Measurements from ENCODE around the gene ZFP28.
A peak's percentile ranks its signal among the peaks of the same experiment; 100 is the strongest.

ZFP28 gene

GRCh38 chr19:56594783-56595547 lies 56.2 kb downstream of the ZFP28 start, which contains the start of gene ZNF71 (continued):
- TF ChIP-seq ZSCAN5A (tag by site-specific recombination; IDR thresholded peaks at IDR 0.05) (no peak), PBX3 (CRISPR knock-in tag; IDR thresholded peaks at IDR 0.05) (peak; percentile 95), ZNF449 (tag by site-specific recombination; IDR thresholded peaks at IDR 0.05) (peak; percentile 85; the same call in 1 of the 2 replicates), TRIM28 (IDR thresholded peaks at IDR 0.05; ENCODE audit: borderline replicate concordance, low read length) (no peak), REST (tag by site-specific recombination; IDR thresholded peaks at IDR 0.05) (0 out of 2 replicates have a peak, but pooled peaks have one; percentile 11), YY1 (tag by site-specific recombination; IDR thresholded peaks at IDR 0.05) (no peak; the same call in 1 of the 2 replicates), ZNF211 (tag by site-specific recombination; IDR thresholded peaks at IDR 0.05; ENCODE audit: low read depth) (no peak), ZNF140 (tag by site-specific recombination; IDR thresholded peaks at IDR 0.05) (no peak), ZNF692 (tag by site-specific recombination; IDR thresholded peaks at IDR 0.05) (0 out of 2 replicates have a peak, but pooled peaks have one; percentile 64), ZNF366 (tag by site-specific recombination; conservative IDR thresholded peaks at IDR 0.05) (peak; percentile 94), ZNF660 (tag by site-specific recombination; IDR thresholded peaks at IDR 0.05) (peak; percentile 71), TSHZ1 (tag by site-specific recombination; IDR thresholded peaks at IDR 0.05; ENCODE audit: borderline replicate concordance) (no peak; the same call in 1 of the 2 replicates), SP2 (tag by site-specific recombination; IDR thresholded peaks at IDR 0.05) (peak; percentile 63), ZFP69B (tag by site-specific recombination; IDR thresholded peaks at IDR 0.05) (peak; percentile 20; the same call in 1 of the 2 replicates), ZNF223 (tag by site-specific recombination; IDR thresholded peaks at IDR 0.05) (no peak), ZNF266 (tag by site-specific recombination; IDR thresholded peaks at IDR 0.05; ENCODE audit: low read depth) (0 out of 2 replicates have a peak, but pooled peaks have one; percentile 13), ZNF274 (IDR thresholded peaks at IDR 0.05; ENCODE audit: low read length) (no peak), ZNF274 (tag by site-specific recombination; IDR thresholded peaks at IDR 0.05; ENCODE audit: borderline replicate concordance) (peak; percentile 70; the same call in 1 of the 2 replicates), ZNF792 (tag by site-specific recombination; IDR thresholded peaks at IDR 0.05) (0 out of 2 replicates have a peak, but pooled peaks have one; percentile 45), ZXDB (tag by site-specific recombination; IDR thresholded peaks at IDR 0.05) (peak; percentile 54), ZNF26 (tag by site-specific recombination; IDR thresholded peaks at IDR 0.05) (no peak), ZBTB8A (tag by site-specific recombination; IDR thresholded peaks at IDR 0.05) (peak; percentile 93), ZNF561 (tag by site-specific recombination; IDR thresholded peaks at IDR 0.05; ENCODE audit: borderline replicate concordance) (peak; percentile 78; the same call in 1 of the 2 replicates), ZNF184 (tag by site-specific recombination; IDR thresholded peaks at IDR 0.05) (no peak), ZNF155 (tag by site-specific recombination; IDR thresholded peaks at IDR 0.05) (peak; percentile 27; the same call in 1 of the 2 replicates)

Data from HEK293 (cell line).